HEK293T (cell line): ENCODE measurements around the gene ANO9.

Source experiments
- BHLHE40 ChIP-seq: fragments of 450-650 bp; IDR thresholded peaks from 2 replicates; pipeline ENCODE4 v1.6.1; 2016; ENCODE audit warnings: mild to moderate bottlenecking, moderate library complexity, borderline replicate concordance
- CTBP1 ChIP-seq: fragments of 450-650 bp; IDR thresholded peaks from 2 replicates; pipeline ENCODE4 v1.6.1; 2016; ENCODE audit warnings: borderline replicate concordance
- ELF4 ChIP-seq: fragments of 450-650 bp; IDR thresholded peaks from 2 replicates; pipeline ENCODE4 v1.6.1; 2017; ENCODE audit warnings: antibody characterized with exemption
- FOXA1 ChIP-seq: fragments of 450-650 bp; IDR thresholded peaks from 2 replicates; pipeline ENCODE4 v1.6.1; 2016; ENCODE audit warnings: mild to moderate bottlenecking
- FOXM1 ChIP-seq: fragments of 450-650 bp; IDR thresholded peaks from 2 replicates; pipeline ENCODE4 v1.6.1; 2017; ENCODE audit warnings: mild to moderate bottlenecking, borderline replicate concordance
- HDGF ChIP-seq: fragments of 450-650 bp; IDR thresholded peaks from 2 replicates; pipeline ENCODE4 v1.6.1; 2017; ENCODE audit warnings: antibody characterized with exemption, borderline replicate concordance
- L3MBTL2 ChIP-seq: fragments of 450-650 bp; conservative IDR thresholded peaks from 2 replicates; pipeline ENCODE4 v1.6.1; 2016; ENCODE audit warnings: mild to moderate bottlenecking
- SP1 ChIP-seq: fragments of 450-650 bp; IDR thresholded peaks from 2 replicates; pipeline ENCODE4 v1.6.1; 2017
- SUZ12 ChIP-seq: fragments of 450-650 bp; IDR thresholded peaks from 2 replicates; pipeline ENCODE4 v1.6.1; 2016; ENCODE audit warnings: mild to moderate bottlenecking
- TARDBP ChIP-seq: fragments of 450-650 bp; IDR thresholded peaks from 2 replicates; pipeline ENCODE4 v1.6.1; 2016
- ZNF384 ChIP-seq: fragments of 450-650 bp; IDR thresholded peaks from 2 replicates; pipeline ENCODE4 v1.6.1; 2016
- TF ChIP-seq, protein P1 (sequence below): fragments of 450-650 bp; IDR thresholded peaks from 2 replicates; pipeline ENCODE4 v1.6.1; 2016

DNA sequence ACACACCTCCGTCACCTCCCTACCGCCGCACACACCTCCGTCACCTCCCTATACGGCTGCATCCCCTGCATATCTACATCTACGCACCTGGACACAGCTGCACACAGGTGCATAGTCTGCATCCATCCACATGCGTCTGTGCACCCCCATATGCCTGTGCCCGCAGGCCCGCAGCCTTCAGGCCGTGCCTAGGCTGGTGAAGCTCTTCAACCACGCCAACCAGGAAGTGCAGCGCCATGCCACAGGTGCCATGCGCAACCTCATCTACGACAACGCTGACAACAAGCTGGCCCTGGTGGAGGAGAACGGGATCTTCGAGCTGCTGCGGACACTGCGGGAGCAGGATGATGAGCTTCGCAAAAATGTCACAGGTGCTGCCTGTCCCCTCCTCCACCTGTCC, 43.0 kb downstream of the ANO9 start:
- TF ChIP-seq FOXA1 (no peak), SP1 (no peak), L3MBTL2 (no peak), TARDBP (no peak), BHLHE40 (no peak), ZNF384 (no peak), FOXM1 (no peak), SUZ12 (no peak), ELF4 (no peak), HDGF (no peak), CTBP1 (no peak)
- TF ChIP-seq, protein P1, sequence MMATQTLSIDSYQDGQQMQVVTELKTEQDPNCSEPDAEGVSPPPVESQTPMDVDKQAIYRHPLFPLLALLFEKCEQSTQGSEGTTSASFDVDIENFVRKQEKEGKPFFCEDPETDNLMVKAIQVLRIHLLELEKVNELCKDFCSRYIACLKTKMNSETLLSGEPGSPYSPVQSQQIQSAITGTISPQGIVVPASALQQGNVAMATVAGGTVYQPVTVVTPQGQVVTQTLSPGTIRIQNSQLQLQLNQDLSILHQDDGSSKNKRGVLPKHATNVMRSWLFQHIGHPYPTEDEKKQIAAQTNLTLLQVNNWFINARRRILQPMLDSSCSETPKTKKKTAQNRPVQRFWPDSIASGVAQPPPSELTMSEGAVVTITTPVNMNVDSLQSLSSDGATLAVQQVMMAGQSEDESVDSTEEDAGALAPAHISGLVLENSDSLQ: no peak
